Activated CD8-positive, alpha-beta memory T cell treated with anti-CD3 and anti-CD28 coated beads for 24 hours (primary cell): ENCODE measurements around the gene PARM1.

Source experiments
- DNase-seq: peaks from one replicate; pipeline ENCODE4 v3.0.0-alpha.2; 2020

PARM1 gene

GRCh38 chr4:75036046-75036830, 103.3 kb downstream of the PARM1 start:
- DNase-seq = no peak

GRCh38 chr4:75037252-75037651, 104.3 kb downstream of the PARM1 start:
- DNase-seq = no peak

- DNase-seq = no peak
These were observed 105.5 kb downstream of the PARM1 start for GRCh38 chr4:75038376-75038775.

GRCh38 chr4:75040703-75041102, 107.8 kb downstream of the PARM1 start:
- DNase-seq = no peak

GRCh38 chr4:75042601-75043208, 109.8 kb downstream of the PARM1 start:
- no peak for DNase-seq

- no peak for DNase-seq
These were observed 113.3 kb downstream of the PARM1 start for GRCh38 chr4:75046226-75046625.

GRCh38 chr4:75046641-75047040, 113.7 kb downstream of the PARM1 start:
- no peak for DNase-seq

- DNase-seq = no peak
These were observed 115.4 kb downstream of the PARM1 start for GRCh38 chr4:75048208-75048879.

GRCh38 chr4:75051431-75051830, 118.5 kb downstream of the PARM1 start:
- DNase-seq = no peak

- no peak for DNase-seq
These were observed 120.4 kb downstream of the PARM1 start for GRCh38 chr4:75053352-75053751.

GRCh38 chr4:75054078-75054477, 121.2 kb downstream of the PARM1 start:
- DNase-seq = no peak

GRCh38 chr4:75056277-75056676, 123.4 kb downstream of the PARM1 start:
- no peak for DNase-seq

- no peak for DNase-seq
These were observed 124.5 kb downstream of the PARM1 start for GRCh38 chr4:75057369-75057768.

GRCh38 chr4:75058486-75058885, 125.6 kb downstream of the PARM1 start:
- DNase-seq = no peak

- no peak for DNase-seq
These were observed 130.5 kb downstream of the PARM1 start for GRCh38 chr4:75063433-75063832.

- DNase-seq = no peak
These were observed 133.0 kb downstream of the PARM1 start for GRCh38 chr4:75065909-75066308.

- DNase-seq = no peak
These were observed 136.7 kb downstream of the PARM1 start for GRCh38 chr4:75069493-75070074.

- no peak for DNase-seq
These were observed 138.4 kb downstream of the PARM1 start for GRCh38 chr4:75071317-75071716.

- no peak for DNase-seq
These were observed 148.0 kb downstream of the PARM1 start for GRCh38 chr4:75080888-75081287.

GRCh38 chr4:75081561-75081960, 148.6 kb downstream of the PARM1 start:
- no peak for DNase-seq

GRCh38 chr4:75087416-75087815, 154.5 kb downstream of the PARM1 start:
- DNase-seq = no peak

GRCh38 chr4:75087865-75088264, 154.9 kb downstream of the PARM1 start:
- DNase-seq = no peak

- no peak for DNase-seq
These were observed 156.3 kb downstream of the PARM1 start for GRCh38 chr4:75089206-75089605.

- no peak for DNase-seq
These were observed 166.4 kb downstream of the PARM1 start for GRCh38 chr4:75099321-75099720.
